GM10248 (cell line): ENCODE results near the gene ASCL1.

Experiments used
- CTCF ChIA-PET: fragments of 300-600 bp; sonication (Branson Sonifier 250); formaldehyde crosslinking; extraction: SDS; loops from one replicate; lab custom pipeline; 2021; ENCODE audit warnings: antibody characterized with exemption; lab: Yijun Ruan, JAX
- POLR2A ChIA-PET: fragments of 350-650 bp; sonication (Branson Sonifier 250); formaldehyde crosslinking; extraction: SDS; loops from one replicate; lab custom pipeline; 2020; ENCODE audit warnings: antibody characterized with exemption; lab: Yijun Ruan, JAX
- DNase-seq: peaks from one replicate; pipeline ENCODE4 v3.0.0; 2012; ENCODE audit errors: extremely low spot score
- TF ChIP-seq, protein P1 (sequence below): IDR thresholded peaks from 2 replicates; pipeline ENCODE4 v1.5.1; 2012; ENCODE audit warnings: mild to moderate bottlenecking, low read depth; ENCODE audit errors: extremely low read depth, missing control alignments, control extremely low read depth

ASCL1 gene

DNA sequence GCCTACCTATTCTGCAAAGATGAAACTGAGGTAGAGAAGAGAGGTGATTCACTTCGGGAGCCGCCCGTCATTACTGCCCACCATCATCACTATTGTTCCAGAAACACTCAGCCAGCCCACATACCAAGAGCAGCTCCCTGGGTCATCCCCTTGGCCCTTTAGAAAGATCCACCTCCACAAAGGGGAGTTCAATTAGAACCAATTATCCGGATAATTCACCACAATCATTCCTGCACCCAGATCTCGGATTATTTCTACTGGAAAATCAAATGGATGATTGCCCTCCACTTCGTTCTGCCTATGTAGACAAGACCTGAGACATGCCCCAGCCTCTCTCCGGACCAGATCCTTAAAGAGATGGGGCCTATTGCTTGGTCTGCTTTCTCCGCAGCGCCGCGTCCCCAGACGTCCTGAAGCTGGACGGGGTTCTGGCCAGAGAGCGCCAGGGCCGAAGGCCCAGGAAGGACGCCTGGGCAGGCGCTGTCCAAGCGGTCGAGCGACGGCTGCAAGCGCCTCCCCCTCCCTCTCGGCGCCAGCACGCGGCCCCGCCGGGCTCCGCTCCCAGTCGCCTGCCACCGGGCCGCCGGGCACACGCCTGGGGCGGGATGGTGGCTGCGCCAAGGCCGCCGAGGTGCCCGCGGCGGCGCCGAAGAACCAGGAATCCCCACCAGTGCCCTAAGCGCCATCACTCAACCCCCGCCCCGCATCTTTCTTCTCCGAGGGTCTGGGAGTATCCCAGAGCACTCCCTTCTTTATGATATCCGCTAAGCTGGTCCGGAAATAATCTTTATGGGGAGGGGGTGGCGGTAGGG lies 1.3 kb upstream of the ASCL1 start:
- CTCF ChIA-PET: interaction anchor here (1.2 kb wide), 1 partner anchor 677 kb away, joined by 3 read pairs; no protein-coding TSS in a partner anchor
- DNase-seq: peak; percentile 9
- TF ChIP-seq, protein P1, sequence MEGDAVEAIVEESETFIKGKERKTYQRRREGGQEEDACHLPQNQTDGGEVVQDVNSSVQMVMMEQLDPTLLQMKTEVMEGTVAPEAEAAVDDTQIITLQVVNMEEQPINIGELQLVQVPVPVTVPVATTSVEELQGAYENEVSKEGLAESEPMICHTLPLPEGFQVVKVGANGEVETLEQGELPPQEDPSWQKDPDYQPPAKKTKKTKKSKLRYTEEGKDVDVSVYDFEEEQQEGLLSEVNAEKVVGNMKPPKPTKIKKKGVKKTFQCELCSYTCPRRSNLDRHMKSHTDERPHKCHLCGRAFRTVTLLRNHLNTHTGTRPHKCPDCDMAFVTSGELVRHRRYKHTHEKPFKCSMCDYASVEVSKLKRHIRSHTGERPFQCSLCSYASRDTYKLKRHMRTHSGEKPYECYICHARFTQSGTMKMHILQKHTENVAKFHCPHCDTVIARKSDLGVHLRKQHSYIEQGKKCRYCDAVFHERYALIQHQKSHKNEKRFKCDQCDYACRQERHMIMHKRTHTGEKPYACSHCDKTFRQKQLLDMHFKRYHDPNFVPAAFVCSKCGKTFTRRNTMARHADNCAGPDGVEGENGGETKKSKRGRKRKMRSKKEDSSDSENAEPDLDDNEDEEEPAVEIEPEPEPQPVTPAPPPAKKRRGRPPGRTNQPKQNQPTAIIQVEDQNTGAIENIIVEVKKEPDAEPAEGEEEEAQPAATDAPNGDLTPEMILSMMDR: no peak
- POLR2A ChIA-PET: no interaction called here

DNA sequence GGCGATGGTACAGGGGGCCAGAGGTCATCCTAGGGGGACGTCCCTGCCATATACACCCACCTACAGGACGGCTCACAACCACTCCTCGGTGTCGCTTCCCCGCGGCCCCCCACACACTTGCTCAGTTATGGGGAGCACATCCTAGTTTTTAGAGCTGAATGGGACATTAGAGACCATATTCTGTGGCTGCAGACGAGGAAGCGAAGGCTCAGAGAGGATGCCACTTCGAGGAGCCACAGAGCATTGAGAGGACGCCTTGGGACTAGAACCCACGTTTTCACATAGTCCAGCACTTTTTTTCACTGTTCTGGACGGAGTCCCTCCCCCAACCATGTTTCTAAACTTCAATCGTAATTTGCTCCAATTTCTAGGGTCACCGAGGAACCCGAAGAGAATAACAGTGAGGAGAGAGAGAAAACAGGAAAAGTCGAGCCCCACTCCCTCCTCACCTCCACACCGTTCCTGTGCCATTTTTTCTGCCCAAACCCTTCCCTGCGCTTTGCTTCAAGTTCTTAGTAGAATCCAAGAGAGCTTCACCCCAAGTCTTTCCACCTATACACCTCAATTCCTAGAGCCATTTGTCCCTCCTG lies 641 bp upstream of the ASCL1 start:
- POLR2A ChIA-PET: interaction anchor here (0.6 kb wide), 1 partner anchor 20 kb away, joined by 3 read pairs; no protein-coding TSS in a partner anchor

DNA sequence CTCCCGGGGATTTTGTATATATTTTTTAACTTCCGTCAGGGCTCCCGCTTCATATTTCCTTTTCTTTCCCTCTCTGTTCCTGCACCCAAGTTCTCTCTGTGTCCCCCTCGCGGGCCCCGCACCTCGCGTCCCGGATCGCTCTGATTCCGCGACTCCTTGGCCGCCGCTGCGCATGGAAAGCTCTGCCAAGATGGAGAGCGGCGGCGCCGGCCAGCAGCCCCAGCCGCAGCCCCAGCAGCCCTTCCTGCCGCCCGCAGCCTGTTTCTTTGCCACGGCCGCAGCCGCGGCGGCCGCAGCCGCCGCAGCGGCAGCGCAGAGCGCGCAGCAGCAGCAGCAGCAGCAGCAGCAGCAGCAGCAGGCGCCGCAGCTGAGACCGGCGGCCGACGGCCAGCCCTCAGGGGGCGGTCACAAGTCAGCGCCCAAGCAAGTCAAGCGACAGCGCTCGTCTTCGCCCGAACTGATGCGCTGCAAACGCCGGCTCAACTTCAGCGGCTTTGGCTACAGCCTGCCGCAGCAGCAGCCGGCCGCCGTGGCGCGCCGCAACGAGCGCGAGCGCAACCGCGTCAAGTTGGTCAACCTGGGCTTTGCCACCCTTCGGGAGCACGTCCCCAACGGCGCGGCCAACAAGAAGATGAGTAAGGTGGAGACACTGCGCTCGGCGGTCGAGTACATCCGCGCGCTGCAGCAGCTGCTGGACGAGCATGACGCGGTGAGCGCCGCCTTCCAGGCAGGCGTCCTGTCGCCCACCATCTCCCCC lies 777 bp downstream of the ASCL1 start:
- ChIA-PET CTCF (interaction anchor here (1.1 to 1.5 kb wide), 3 partner anchors 8 to 16 kb away, joined by 3 to 5 read pairs (median 3); no protein-coding TSS in a partner anchor), POLR2A (no interaction called here)
- TF ChIP-seq, protein P1: no peak
- peak; percentile 75 for DNase-seq

More for the DNA sequence above, 641 bp upstream of the ASCL1 start:
- TF ChIP-seq, protein P1: no peak
- DNase-seq: peak; percentile 19
- CTCF ChIA-PET: interaction anchor here (1.0 kb wide), 1 partner anchor 73 kb away, joined by 3 read pairs; no protein-coding TSS in a partner anchor

DNA sequence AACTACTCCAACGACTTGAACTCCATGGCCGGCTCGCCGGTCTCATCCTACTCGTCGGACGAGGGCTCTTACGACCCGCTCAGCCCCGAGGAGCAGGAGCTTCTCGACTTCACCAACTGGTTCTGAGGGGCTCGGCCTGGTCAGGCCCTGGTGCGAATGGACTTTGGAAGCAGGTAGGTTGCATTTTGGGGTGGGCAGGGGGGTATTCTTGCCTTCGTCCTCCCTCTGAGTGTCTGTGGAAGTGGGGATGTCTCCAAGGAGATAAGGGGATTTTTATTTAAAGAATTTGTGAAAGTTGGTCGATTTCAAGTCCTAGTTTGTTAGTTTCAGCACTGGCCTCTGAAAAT lies 1.3 kb downstream of the ASCL1 start:
- TF ChIP-seq, protein P1: no peak
- POLR2A ChIA-PET: no interaction called here

DNA sequence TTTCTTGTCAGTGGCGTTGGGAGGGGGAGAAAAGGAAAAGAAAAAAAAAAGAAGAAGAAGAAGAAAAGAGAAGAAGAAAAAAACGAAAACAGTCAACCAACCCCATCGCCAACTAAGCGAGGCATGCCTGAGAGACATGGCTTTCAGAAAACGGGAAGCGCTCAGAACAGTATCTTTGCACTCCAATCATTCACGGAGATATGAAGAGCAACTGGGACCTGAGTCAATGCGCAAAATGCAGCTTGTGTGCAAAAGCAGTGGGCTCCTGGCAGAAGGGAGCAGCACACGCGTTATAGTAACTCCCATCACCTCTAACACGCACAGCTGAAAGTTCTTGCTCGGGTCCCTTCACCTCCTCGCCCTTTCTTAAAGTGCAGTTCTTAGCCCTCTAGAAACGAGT lies 1.9 kb downstream of the ASCL1 start:
- TF ChIP-seq, protein P1: no peak
- ChIA-PET CTCF (interaction anchor here (1.1 to 1.5 kb wide), 3 partner anchors 9 to 15 kb away, joined by 3 to 5 read pairs (median 3); no protein-coding TSS in a partner anchor), POLR2A (no interaction called here)
- DNase-seq: no peak

More for the DNA sequence above, 1.3 kb downstream of the ASCL1 start:
- CTCF ChIA-PET: interaction anchor here (1.1 to 1.5 kb wide), 3 partner anchors 8 to 16 kb away, joined by 3 to 5 read pairs (median 3); no protein-coding TSS in a partner anchor
- DNase-seq: no peak

DNA sequence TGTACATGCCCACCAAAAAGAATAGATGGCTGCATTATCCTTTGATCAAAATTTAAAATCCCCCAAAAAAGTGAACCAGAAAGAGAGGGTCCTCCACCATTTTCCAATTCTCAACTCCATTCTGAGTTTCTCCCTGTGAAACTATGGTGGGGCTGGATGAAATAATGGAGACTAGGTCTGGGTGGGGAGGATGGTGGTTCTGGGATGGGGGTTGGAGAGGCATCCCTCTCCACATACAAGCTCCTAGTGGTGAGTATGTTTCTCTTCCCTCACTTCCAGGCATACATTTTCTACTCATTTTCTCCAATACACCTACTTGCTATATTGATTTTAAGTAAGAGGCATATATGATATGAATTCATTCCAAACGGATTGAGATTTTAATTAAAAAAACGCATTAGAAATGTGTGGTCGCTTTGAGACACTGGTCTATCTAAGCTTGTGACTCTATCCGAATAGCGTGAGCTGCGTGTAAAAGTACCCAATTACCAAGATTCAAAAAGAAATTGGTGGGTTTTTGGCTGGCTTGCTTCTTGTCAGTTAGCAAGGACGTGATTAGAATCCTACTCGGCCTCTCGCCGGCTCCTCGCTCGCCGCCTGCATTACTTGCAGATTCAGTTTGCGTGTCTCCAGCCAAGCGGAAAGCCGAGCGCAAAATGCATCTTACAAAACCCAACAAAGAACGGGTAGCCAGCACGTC lies 3.4 kb downstream of the ASCL1 start:
- POLR2A ChIA-PET: interaction anchor here (0.9 kb wide), 1 partner anchor 16 kb away, joined by 3 read pairs; no protein-coding TSS in a partner anchor
- DNase-seq: no peak

More for the DNA sequence above, 3.4 kb downstream of the ASCL1 start:
- TF ChIP-seq, protein P1: no peak
- CTCF ChIA-PET: interaction anchor here (1.0 to 3.9 kb wide), 7 partner anchors 8 to 672 kb away, joined by 3 to 14 read pairs (median 4); no protein-coding TSS in a partner anchor
